Measurements from ENCODE around the gene GSTA4.

DNA sequence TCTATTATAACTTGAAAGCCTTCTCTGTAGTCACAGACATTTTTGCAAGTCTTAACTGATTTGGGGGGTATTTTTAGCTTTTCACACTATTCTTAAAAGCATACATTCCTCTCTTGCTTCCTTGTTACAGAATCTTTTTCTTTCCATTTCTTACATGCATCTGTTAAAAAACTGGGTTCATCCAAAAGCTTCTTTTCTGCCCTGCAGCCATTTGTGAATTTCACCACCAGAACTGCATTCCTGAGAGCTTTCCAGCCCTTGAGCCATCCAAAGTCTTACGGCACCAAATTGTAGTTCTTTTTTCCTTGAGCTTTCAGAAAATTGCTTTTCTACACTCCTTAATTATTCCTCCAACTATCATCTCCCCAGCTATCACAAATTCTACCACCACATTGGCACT lies 19.7 kb upstream of the GSTA4 start:
- TF ChIP-seq, protein P1, sequence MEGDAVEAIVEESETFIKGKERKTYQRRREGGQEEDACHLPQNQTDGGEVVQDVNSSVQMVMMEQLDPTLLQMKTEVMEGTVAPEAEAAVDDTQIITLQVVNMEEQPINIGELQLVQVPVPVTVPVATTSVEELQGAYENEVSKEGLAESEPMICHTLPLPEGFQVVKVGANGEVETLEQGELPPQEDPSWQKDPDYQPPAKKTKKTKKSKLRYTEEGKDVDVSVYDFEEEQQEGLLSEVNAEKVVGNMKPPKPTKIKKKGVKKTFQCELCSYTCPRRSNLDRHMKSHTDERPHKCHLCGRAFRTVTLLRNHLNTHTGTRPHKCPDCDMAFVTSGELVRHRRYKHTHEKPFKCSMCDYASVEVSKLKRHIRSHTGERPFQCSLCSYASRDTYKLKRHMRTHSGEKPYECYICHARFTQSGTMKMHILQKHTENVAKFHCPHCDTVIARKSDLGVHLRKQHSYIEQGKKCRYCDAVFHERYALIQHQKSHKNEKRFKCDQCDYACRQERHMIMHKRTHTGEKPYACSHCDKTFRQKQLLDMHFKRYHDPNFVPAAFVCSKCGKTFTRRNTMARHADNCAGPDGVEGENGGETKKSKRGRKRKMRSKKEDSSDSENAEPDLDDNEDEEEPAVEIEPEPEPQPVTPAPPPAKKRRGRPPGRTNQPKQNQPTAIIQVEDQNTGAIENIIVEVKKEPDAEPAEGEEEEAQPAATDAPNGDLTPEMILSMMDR (IDR thresholded peaks at IDR 0.05), result no peak
- no peak for TF ChIP-seq POLR2A (IDR thresholded peaks at IDR 0.05)
- no peak for TF ChIP-seq EP300 (IDR thresholded peaks at IDR 0.05)

Measured in ovary (tissue), 3 donors.